ENCODE measurements around the gene ZDHHC1. TPM values are rescaled to one million over a fixed set of nuclear protein-coding genes. Genes with fewer than 3 reads are reported as not detected.
"Not testable (repeated sequence)": the region's sequence is repeated elsewhere in the genome, so short reads cannot be mapped to it uniquely, and the experiment has no call there.

The ZDHHC1 gene
- total and polyA plus RNA-seq, 5 donors from 2014 or later, result 0.60 TPM; not detected in 4

GRCh38 chr16:67352463-67352862 lies 63.8 kb downstream of the ZDHHC1 start:
- H3K27me3 ChIP-seq (ENCODE audit: control insufficient read depth, insufficient read depth, low read length); H3K36me3 Mint-ChIP-seq; H3K27ac Mint-ChIP-seq; H3K4me3 Mint-ChIP-seq; ATAC-seq (ENCODE audit: low read depth in 2 of 2); H3K27ac ChIP-seq (ENCODE audit: insufficient read depth, low read length, poor library complexity, severe bottlenecking); H3K4me3 ChIP-seq (ENCODE audit: low read depth, low read length); H3K9me3 ChIP-seq (ENCODE audit: control insufficient read depth in 2 of 2, low read length in 2 of 2); H3K4me1 Mint-ChIP-seq; H3K4me1 ChIP-seq (ENCODE audit: control insufficient read depth, insufficient read depth, low read length, poor library complexity, severe bottlenecking); H3K36me3 ChIP-seq (ENCODE audit: control insufficient read depth, insufficient read depth, low read length); DNase-seq; H3K9me3 Mint-ChIP-seq: not testable (repeated sequence)
- peaks cover 25% of the 10 kb centered on the region for H3K27me3 Mint-ChIP-seq

- no peaks in the 10 kb centered on the region for H3K4me1 Mint-ChIP-seq
- Histone ChIP-seq H3K27ac (ENCODE audit: insufficient read depth, low read length, poor library complexity, severe bottlenecking) (no peak overlapping the region), H3K9me3 (ENCODE audit: control insufficient read depth in 2 of 2, low read length in 2 of 2) (no peaks in the 10 kb centered on the region), H3K36me3 (ENCODE audit: control insufficient read depth, insufficient read depth, low read length) (no peaks in the 10 kb centered on the region), H3K4me1 (ENCODE audit: control insufficient read depth, insufficient read depth, low read length, poor library complexity, severe bottlenecking) (no peaks in the 10 kb centered on the region), H3K4me3 (ENCODE audit: low read depth, low read length) (no peak overlapping the region), H3K27me3 (ENCODE audit: control insufficient read depth, insufficient read depth, low read length) (peaks cover 4% of the 10 kb centered on the region)
- H3K9me3 Mint-ChIP-seq, result no peaks in the 10 kb centered on the region
- H3K4me3 Mint-ChIP-seq, result no peak overlapping the region
- ATAC-seq (ENCODE audit: low read depth in 2 of 2), result no peak
- H3K27ac Mint-ChIP-seq, result no peak overlapping the region
- H3K36me3 Mint-ChIP-seq, result no peaks in the 10 kb centered on the region
- no peak for DNase-seq
- H3K27me3 Mint-ChIP-seq, result peaks cover 31% of the 10 kb centered on the region
Observed at GRCh38 chr16:67350324-67350723, 66.0 kb downstream of the ZDHHC1 start.

- Mint-ChIP-seq H3K36me3 (no peaks in the 10 kb centered on the region), H3K4me3 (no peak overlapping the region), H3K9me3 (no peaks in the 10 kb centered on the region), H3K4me1 (no peaks in the 10 kb centered on the region), H3K27ac (no peak overlapping the region), H3K27me3 (peaks cover 36% of the 10 kb centered on the region)
- no peak overlapping the region for H3K27ac ChIP-seq (ENCODE audit: insufficient read depth, low read length, poor library complexity, severe bottlenecking)
- no peaks in the 10 kb centered on the region for H3K4me1 ChIP-seq (ENCODE audit: control insufficient read depth, insufficient read depth, low read length, poor library complexity, severe bottlenecking)
- H3K27me3 ChIP-seq (ENCODE audit: control insufficient read depth, insufficient read depth, low read length), result peaks cover 4% of the 10 kb centered on the region
- no peaks in the 10 kb centered on the region for H3K9me3 ChIP-seq (ENCODE audit: control insufficient read depth in 2 of 2, low read length in 2 of 2)
- H3K36me3 ChIP-seq (ENCODE audit: control insufficient read depth, insufficient read depth, low read length), result no peaks in the 10 kb centered on the region
- no peak for ATAC-seq (ENCODE audit: low read depth in 2 of 2)
- DNase-seq, result peak in 2 of 3 donors; percentile 22 to 49
- H3K4me3 ChIP-seq (ENCODE audit: low read depth, low read length), result no peak overlapping the region
Observed at GRCh38 chr16:67349172-67349571, 67.1 kb downstream of the ZDHHC1 start.

GRCh38 chr16:67346341-67346740 lies 69.9 kb downstream of the ZDHHC1 start:
- no peaks in the 10 kb centered on the region for H3K36me3 Mint-ChIP-seq
- no peak for ATAC-seq (ENCODE audit: low read depth in 2 of 2)

GRCh38 chr16:67345401-67345800 lies 70.9 kb downstream of the ZDHHC1 start:
- no peaks in the 10 kb centered on the region for H3K36me3 ChIP-seq (ENCODE audit: control insufficient read depth, insufficient read depth, low read length)
- H3K27me3 ChIP-seq (ENCODE audit: control insufficient read depth, insufficient read depth, low read length), result peaks cover 10% of the 10 kb centered on the region
- H3K9me3 ChIP-seq (ENCODE audit: control insufficient read depth in 2 of 2, low read length in 2 of 2), result no peaks in the 10 kb centered on the region
- no peak overlapping the region for H3K27ac Mint-ChIP-seq
- H3K9me3 Mint-ChIP-seq, result no peaks in the 10 kb centered on the region
- no peaks in the 10 kb centered on the region for H3K4me1 ChIP-seq (ENCODE audit: control insufficient read depth, insufficient read depth, low read length, poor library complexity, severe bottlenecking)
- H3K4me1 Mint-ChIP-seq, result no peaks in the 10 kb centered on the region
- H3K4me3 ChIP-seq (ENCODE audit: low read depth, low read length), result no peak overlapping the region
- H3K27ac ChIP-seq (ENCODE audit: insufficient read depth, low read length, poor library complexity, severe bottlenecking), result no peak overlapping the region
- no peak overlapping the region for H3K4me3 Mint-ChIP-seq
- DNase-seq, result no peak
- ATAC-seq (ENCODE audit: low read depth in 2 of 2), result no peak
- H3K27me3 Mint-ChIP-seq, result peaks cover 35% of the 10 kb centered on the region
- no peaks in the 10 kb centered on the region for H3K36me3 Mint-ChIP-seq

More at GRCh38 chr16:67346341-67346740, 69.9 kb downstream of the ZDHHC1 start:
- H3K4me1 Mint-ChIP-seq, result no peaks in the 10 kb centered on the region
- no peak overlapping the region for H3K4me3 ChIP-seq (ENCODE audit: low read depth, low read length)
- no peaks in the 10 kb centered on the region for H3K4me1 ChIP-seq (ENCODE audit: control insufficient read depth, insufficient read depth, low read length, poor library complexity, severe bottlenecking)
- H3K27ac Mint-ChIP-seq, result no peak overlapping the region
- peaks cover 35% of the 10 kb centered on the region for H3K27me3 Mint-ChIP-seq
- H3K27me3 ChIP-seq (ENCODE audit: control insufficient read depth, insufficient read depth, low read length), result peaks cover 8% of the 10 kb centered on the region
- no peaks in the 10 kb centered on the region for H3K9me3 ChIP-seq (ENCODE audit: control insufficient read depth in 2 of 2, low read length in 2 of 2)
- H3K27ac ChIP-seq (ENCODE audit: insufficient read depth, low read length, poor library complexity, severe bottlenecking), result no peak overlapping the region
- no peak overlapping the region for H3K4me3 Mint-ChIP-seq
- H3K36me3 ChIP-seq (ENCODE audit: control insufficient read depth, insufficient read depth, low read length), result no peaks in the 10 kb centered on the region
- H3K9me3 Mint-ChIP-seq, result no peaks in the 10 kb centered on the region
- no peak for DNase-seq

Other genes starting within 250 kb of the ZDHHC1 start
- 2.3 TPM for gene NOL3, start 245.9 kb downstream of the ZDHHC1 start, total RNA-seq
- gene NOL3, start 245.9 kb downstream of the ZDHHC1 start, polyA plus RNA-seq, result not detected
- 19.6 TPM for gene MATCAP1, start 232.5 kb downstream of the ZDHHC1 start, total RNA-seq
- under 1 TPM in 1 of 4 donors, not detected in 3; 0.80 TPM for gene MATCAP1, start 232.5 kb downstream of the ZDHHC1 start, polyA plus RNA-seq
- 0.86 TPM for gene EXOC3L1, start 226.3 kb downstream of the ZDHHC1 start, total RNA-seq
- gene EXOC3L1, start 226.3 kb downstream of the ZDHHC1 start, polyA plus RNA-seq, result under 1 TPM in 2 of 4 donors, not detected in 2; 0.25 to 0.35 TPM
- gene E2F4, start 224.3 kb downstream of the ZDHHC1 start, total RNA-seq, result 63.7 TPM
- 10 to 100 TPM; 46.8 to 54.9 (median 48.9) TPM for gene E2F4, start 224.3 kb downstream of the ZDHHC1 start, polyA plus RNA-seq
- 2.2 TPM for gene ELMO3, start 217.3 kb downstream of the ZDHHC1 start, total RNA-seq
- under 1 TPM in 1 of 4 donors, not detected in 3; 0.09 TPM for gene ELMO3, start 217.3 kb downstream of the ZDHHC1 start, polyA plus RNA-seq
- gene TMEM208, start 189.3 kb downstream of the ZDHHC1 start, total RNA-seq, result 31.0 TPM
- 100 to 1,000 TPM in 2 of 4 donors, 10 to 100 TPM in 2; 91.8 to 141 (median 98.7) TPM for gene TMEM208, start 189.3 kb downstream of the ZDHHC1 start, polyA plus RNA-seq
- gene FHOD1, start 169.0 kb downstream of the ZDHHC1 start, total RNA-seq, result 34.5 TPM
- 1 to 10 TPM; 1.9 to 4.5 (median 3.4) TPM for gene FHOD1, start 169.0 kb downstream of the ZDHHC1 start, polyA plus RNA-seq
- gene SLC9A5, start 167.5 kb downstream of the ZDHHC1 start, total RNA-seq, result 1.3 TPM
- gene SLC9A5, start 167.5 kb downstream of the ZDHHC1 start, polyA plus RNA-seq, result not detected
- 10.0 TPM for gene PLEKHG4, start 136.9 kb downstream of the ZDHHC1 start, total RNA-seq
- gene PLEKHG4, start 136.9 kb downstream of the ZDHHC1 start, polyA plus RNA-seq, result 1 to 10 TPM; 1.4 to 5.3 (median 2.8) TPM
- gene KCTD19, start 89.7 kb downstream of the ZDHHC1 start, total RNA-seq, result not detected
- not detected for gene KCTD19, start 89.7 kb downstream of the ZDHHC1 start, polyA plus RNA-seq
- gene LRRC36, start 89.7 kb downstream of the ZDHHC1 start, total RNA-seq, result not detected
- not detected for gene LRRC36, start 89.7 kb downstream of the ZDHHC1 start, polyA plus RNA-seq
- gene TPPP3, start 23.0 kb downstream of the ZDHHC1 start, total RNA-seq, result not detected
- gene TPPP3, start 23.0 kb downstream of the ZDHHC1 start, polyA plus RNA-seq, result not detected
- gene HSD11B2, start 14.6 kb upstream of the ZDHHC1 start, total RNA-seq, result not detected
- not detected for gene HSD11B2, start 14.6 kb upstream of the ZDHHC1 start, polyA plus RNA-seq
- 92.5 TPM for gene ATP6V0D1, start 64.7 kb upstream of the ZDHHC1 start, total RNA-seq
- gene ATP6V0D1, start 64.7 kb upstream of the ZDHHC1 start, polyA plus RNA-seq, result 100 to 1,000 TPM; 119 to 141 (median 133) TPM
- gene AGRP, start 67.1 kb upstream of the ZDHHC1 start, total RNA-seq, result not detected
- gene AGRP, start 67.1 kb upstream of the ZDHHC1 start, polyA plus RNA-seq, result not detected
- 16.6 TPM for gene RIPOR1, start 112.4 kb upstream of the ZDHHC1 start, total RNA-seq
- 1 to 10 TPM in 3 of 4 donors, under 1 TPM in 1; 0.91 to 3.1 (median 2.1) TPM for gene RIPOR1, start 112.4 kb upstream of the ZDHHC1 start, polyA plus RNA-seq
- 63.6 TPM for gene CTCF, start 146.0 kb upstream of the ZDHHC1 start, total RNA-seq
- gene CTCF, start 146.0 kb upstream of the ZDHHC1 start, polyA plus RNA-seq, result 10 to 100 TPM; 44.5 to 80.2 (median 52.9) TPM
- 156 TPM for gene CARMIL2, start 228.7 kb upstream of the ZDHHC1 start, total RNA-seq
- 10 to 100 TPM in 3 of 4 donors, 1 to 10 TPM in 1; 9.2 to 20.7 (median 12.9) TPM for gene CARMIL2, start 228.7 kb upstream of the ZDHHC1 start, polyA plus RNA-seq
- gene ACD, start 243.8 kb upstream of the ZDHHC1 start, total RNA-seq, result 28.7 TPM
- 10 to 100 TPM; 29.5 to 36.7 (median 32.5) TPM for gene ACD, start 243.8 kb upstream of the ZDHHC1 start, polyA plus RNA-seq
- 6.2 TPM for gene PARD6A, start 244.5 kb upstream of the ZDHHC1 start, total RNA-seq
- gene PARD6A, start 244.5 kb upstream of the ZDHHC1 start, polyA plus RNA-seq, result 10 to 100 TPM; 14.4 to 19.9 (median 18.2) TPM

Measured in CD4-positive, CD25-positive, alpha-beta regulatory T cell (primary cell).